Measurements from ENCODE around the gene ADARB2.

The ADARB2 gene

DNA sequence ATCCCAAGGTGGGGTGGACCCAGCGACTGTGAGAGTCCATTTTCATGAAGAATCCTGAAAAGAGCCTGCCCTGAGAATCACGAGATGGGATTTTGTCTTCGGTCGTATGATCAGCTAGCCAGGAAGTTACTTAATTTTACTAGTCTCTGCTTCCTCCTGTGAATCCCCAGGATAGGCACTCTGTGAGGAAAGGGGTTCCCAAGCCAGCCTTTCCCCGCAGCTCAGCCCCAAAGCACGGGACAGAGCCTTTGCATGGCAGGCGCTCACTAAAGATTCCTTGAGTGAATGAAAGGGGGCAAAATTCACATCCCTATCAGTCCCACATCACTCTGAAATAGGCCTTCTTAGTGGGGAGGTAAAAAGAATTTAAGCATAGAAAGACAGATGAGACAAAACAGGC lies 219.6 kb downstream of the ADARB2 start:
- Histone ChIP-seq H3K4me3 (ENCODE audit: low read depth, low read length) (no peak overlapping the region), H3K9me3 (ENCODE audit: control insufficient read depth, insufficient read depth, low read depth, low read length) (no peaks in the 10 kb centered on the region), H3K4me1 (ENCODE audit: control insufficient read depth, insufficient read depth, low read length) (no peaks in the 10 kb centered on the region), H3K36me3 (ENCODE audit: control insufficient read depth in 2 of 2, insufficient read depth in 1 of 2, low read length in 2 of 2) (no peaks in the 10 kb centered on the region), H3K27ac (ENCODE audit: extremely low read depth, low read depth, low read length) (no peak overlapping the region)
- TF ChIP-seq ZNF19 (tag by site-specific recombination; IDR thresholded peaks at IDR 0.05; ENCODE audit: low read depth): no peak
- TF ChIP-seq SCRT1 (tag by site-specific recombination; IDR thresholded peaks at IDR 0.05; ENCODE audit: borderline replicate concordance): no peak
- no peak for TF ChIP-seq KLF8 (tag by site-specific recombination; IDR thresholded peaks at IDR 0.05)
- TF ChIP-seq, protein P1, sequence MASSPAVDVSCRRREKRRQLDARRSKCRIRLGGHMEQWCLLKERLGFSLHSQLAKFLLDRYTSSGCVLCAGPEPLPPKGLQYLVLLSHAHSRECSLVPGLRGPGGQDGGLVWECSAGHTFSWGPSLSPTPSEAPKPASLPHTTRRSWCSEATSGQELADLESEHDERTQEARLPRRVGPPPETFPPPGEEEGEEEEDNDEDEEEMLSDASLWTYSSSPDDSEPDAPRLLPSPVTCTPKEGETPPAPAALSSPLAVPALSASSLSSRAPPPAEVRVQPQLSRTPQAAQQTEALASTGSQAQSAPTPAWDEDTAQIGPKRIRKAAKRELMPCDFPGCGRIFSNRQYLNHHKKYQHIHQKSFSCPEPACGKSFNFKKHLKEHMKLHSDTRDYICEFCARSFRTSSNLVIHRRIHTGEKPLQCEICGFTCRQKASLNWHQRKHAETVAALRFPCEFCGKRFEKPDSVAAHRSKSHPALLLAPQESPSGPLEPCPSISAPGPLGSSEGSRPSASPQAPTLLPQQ (tag by site-specific recombination; IDR thresholded peaks at IDR 0.05): no peak
- TF ChIP-seq HOXA7 (CRISPR knock-in tag; IDR thresholded peaks at IDR 0.05; ENCODE audit: borderline replicate concordance): no peak
- TF ChIP-seq ZNF707 (tag by site-specific recombination; IDR thresholded peaks at IDR 0.05): no peak
- TF ChIP-seq, protein P2, sequence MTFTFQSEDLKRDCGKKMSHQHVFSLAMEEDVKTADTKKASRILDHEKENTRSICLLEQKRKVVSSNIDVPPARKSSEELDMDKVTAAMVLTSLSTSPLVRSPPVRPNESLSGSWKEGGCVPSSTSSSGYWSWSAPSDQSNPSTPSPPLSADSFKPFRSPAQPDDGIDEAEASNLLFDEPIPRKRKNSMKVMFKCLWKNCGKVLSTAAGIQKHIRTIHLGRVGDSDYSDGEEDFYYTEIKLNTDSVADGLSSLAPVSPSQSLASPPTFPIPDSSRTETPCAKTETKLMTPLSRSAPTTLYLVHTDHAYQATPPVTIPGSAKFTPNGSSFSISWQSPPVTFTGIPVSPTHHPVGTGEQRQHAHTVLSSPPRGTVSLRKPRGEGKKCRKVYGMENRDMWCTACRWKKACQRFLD (tag by site-specific recombination; IDR thresholded peaks at IDR 0.05): no peak
- TF ChIP-seq ZNF624 (tag by site-specific recombination; IDR thresholded peaks at IDR 0.05): no peak
- ChIA-PET CTCF (no interaction called here), POLR2A (no interaction called here)

DNA sequence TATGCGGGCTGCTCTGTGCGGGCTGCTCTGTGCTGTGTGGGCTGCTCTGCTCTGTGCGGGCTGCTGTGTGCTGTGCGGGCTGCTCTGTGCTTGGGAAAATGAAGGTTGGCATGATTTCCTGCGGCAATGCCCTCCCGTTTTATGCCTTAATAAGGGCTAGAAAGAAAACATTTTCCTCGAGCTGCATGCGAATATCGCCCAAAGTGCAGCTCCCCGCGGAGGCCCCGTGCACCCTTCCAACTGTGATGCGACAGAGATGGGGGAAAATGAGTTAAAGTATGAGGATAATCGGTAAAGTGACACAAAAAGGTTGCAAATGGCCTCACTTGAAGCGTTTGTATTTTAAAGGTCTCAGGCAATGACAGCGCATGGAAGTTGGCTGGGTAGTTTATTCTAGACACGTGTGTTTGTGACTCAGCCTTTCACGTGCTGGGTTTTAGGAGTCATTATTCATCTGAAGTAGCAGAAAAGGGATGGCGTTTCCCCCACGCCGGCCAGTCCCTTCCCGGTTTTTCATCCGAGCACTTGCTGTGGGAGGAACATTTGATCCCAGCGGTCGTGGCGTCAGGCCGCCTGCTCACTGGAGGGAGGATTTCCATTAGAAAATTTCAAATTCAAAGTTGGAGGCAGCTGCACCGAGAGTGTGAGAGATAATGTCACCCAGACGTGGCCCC lies 220.7 kb downstream of the ADARB2 start:
- Histone ChIP-seq H3K36me3 (ENCODE audit: control insufficient read depth in 2 of 2, insufficient read depth in 1 of 2, low read length in 2 of 2) (no peaks in the 10 kb centered on the region), H3K4me3 (ENCODE audit: low read depth, low read length) (no peak overlapping the region), H3K9me3 (ENCODE audit: control insufficient read depth, insufficient read depth, low read depth, low read length) (no peaks in the 10 kb centered on the region), H3K4me1 (ENCODE audit: control insufficient read depth, insufficient read depth, low read length) (no peaks in the 10 kb centered on the region), H3K27ac (ENCODE audit: extremely low read depth, low read depth, low read length) (no peak overlapping the region)
- ChIA-PET POLR2A (no interaction called here), CTCF (no interaction called here)
- TF ChIP-seq MZF1 (tag by site-specific recombination; IDR thresholded peaks at IDR 0.05; ENCODE audit: borderline replicate concordance) (no peak), SETDB1 (IDR thresholded peaks at IDR 0.05; ENCODE audit: insufficient read length, low read length) (peak; percentile 14), ZNF175 (tag by site-specific recombination; IDR thresholded peaks at IDR 0.05) (no peak), OSR2 (tag by site-specific recombination; IDR thresholded peaks at IDR 0.05) (no peak)
- TF ChIP-seq, protein P3, sequence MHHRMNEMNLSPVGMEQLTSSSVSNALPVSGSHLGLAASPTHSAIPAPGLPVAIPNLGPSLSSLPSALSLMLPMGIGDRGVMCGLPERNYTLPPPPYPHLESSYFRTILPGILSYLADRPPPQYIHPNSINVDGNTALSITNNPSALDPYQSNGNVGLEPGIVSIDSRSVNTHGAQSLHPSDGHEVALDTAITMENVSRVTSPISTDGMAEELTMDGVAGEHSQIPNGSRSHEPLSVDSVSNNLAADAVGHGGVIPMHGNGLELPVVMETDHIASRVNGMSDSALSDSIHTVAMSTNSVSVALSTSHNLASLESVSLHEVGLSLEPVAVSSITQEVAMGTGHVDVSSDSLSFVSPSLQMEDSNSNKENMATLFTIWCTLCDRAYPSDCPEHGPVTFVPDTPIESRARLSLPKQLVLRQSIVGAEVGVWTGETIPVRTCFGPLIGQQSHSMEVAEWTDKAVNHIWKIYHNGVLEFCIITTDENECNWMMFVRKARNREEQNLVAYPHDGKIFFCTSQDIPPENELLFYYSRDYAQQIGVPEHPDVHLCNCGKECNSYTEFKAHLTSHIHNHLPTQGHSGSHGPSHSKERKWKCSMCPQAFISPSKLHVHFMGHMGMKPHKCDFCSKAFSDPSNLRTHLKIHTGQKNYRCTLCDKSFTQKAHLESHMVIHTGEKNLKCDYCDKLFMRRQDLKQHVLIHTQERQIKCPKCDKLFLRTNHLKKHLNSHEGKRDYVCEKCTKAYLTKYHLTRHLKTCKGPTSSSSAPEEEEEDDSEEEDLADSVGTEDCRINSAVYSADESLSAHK (tag by site-specific recombination; IDR thresholded peaks at IDR 0.05): no peak

DNA sequence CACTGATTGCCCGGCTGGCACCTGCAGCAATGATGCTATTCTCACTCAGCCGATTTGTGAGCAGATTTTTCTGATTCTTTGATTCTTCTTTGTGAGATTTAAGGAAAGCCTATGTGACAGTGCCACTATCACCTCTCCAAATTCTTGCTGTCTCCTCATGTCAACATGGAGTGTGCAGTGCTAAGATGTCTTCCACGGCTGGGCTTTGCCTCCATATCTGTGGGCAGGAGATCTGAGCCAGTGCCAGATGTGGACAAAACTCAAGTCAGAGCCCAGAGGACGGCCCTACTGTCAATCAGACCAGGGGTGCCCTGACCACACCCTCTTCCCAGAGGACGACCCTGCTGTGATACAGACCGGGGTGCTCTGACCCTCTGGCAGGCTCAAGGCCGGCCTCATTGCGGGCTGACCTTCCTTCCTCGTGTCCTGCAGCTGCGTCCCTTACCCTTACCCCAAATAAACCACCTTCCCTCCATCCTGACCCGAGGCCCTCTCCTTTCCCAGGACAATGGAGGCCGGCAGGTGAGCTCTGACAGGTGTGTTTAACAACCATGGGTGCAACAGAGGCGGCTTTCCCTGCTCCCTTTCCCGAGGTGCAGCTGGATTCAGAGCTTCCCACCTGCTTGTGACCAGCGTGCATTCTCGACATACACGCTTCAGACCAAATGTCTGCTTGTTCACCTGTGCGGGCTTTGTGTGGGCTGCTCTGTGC lies 221.4 kb downstream of the ADARB2 start:
- Histone ChIP-seq H3K4me1 (ENCODE audit: control insufficient read depth, insufficient read depth, low read length) (no peaks in the 10 kb centered on the region), H3K36me3 (ENCODE audit: control insufficient read depth in 2 of 2, insufficient read depth in 1 of 2, low read length in 2 of 2) (no peaks in the 10 kb centered on the region), H3K27ac (ENCODE audit: extremely low read depth, low read depth, low read length) (no peak overlapping the region), H3K4me3 (ENCODE audit: low read depth, low read length) (no peak overlapping the region), H3K9me3 (ENCODE audit: control insufficient read depth, insufficient read depth, low read depth, low read length) (no peaks in the 10 kb centered on the region)
- TF ChIP-seq ZNF10 (tag by site-specific recombination; IDR thresholded peaks at IDR 0.05) (no peak), ZNF140 (tag by site-specific recombination; IDR thresholded peaks at IDR 0.05) (no peak)
- TF ChIP-seq, protein P3 (tag by site-specific recombination; IDR thresholded peaks at IDR 0.05): no peak
- ChIA-PET CTCF (no interaction called here), POLR2A (no interaction called here)
